Measurements from ENCODE around the gene PRR29.

GRCh38 chr17:63983320-63983719, 14.8 kb upstream of the PRR29 start:
- no peak for TF ChIP-seq TAF1 (conservative IDR thresholded peaks at IDR 0.05)
- TF ChIP-seq CTCF (IDR thresholded peaks at IDR 0.05; ENCODE audit: low read depth, low read length, missing input control): no peak
- no peak for TF ChIP-seq HNF4G (IDR thresholded peaks at IDR 0.05)
- TF ChIP-seq RAD21 (IDR thresholded peaks at IDR 0.05): no peak
- TF ChIP-seq FOXA1 (IDR thresholded peaks at IDR 0.05): no peak
- no peak for TF ChIP-seq ZBTB33 (IDR thresholded peaks at IDR 0.05)
- TF ChIP-seq YY1 (IDR thresholded peaks at IDR 0.05): no peak
- TF ChIP-seq SP1 (IDR thresholded peaks at IDR 0.05): no peak
- no peak for TF ChIP-seq ATF3 (IDR thresholded peaks at IDR 0.05)
